NCI-H1417 treated with DMSO at 0.1 percent for 48 hours (cell line): ENCODE data around the gene VWDE.

Experiments used
- DNase-seq: peaks from one replicate; lab custom pipeline; 2025; lab: John Stamatoyannopoulos, UW

The VWDE gene

GRCh38 chr7:12327922-12328321 is 75.7 kb downstream of the VWDE start:
- no peak for DNase-seq

DNA sequence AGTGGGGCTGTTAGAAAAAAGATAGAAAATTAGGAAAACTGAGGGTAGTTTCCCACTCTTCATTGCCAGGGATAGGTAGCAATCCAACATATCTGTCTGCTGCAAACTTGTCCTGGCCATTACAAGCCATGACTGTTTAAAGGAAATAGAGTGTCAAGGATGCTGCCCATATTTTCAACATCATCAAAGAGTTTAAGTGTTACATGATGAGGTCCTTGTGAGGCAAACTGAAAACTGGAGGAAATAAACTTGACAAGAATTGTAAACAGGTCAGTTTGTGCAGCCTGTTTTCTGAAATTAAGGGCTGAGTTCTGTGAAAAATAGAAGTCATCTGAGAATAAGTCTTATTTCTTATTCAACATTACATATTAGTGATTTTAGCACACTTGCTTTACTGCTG is 78.0 kb downstream of the VWDE start:
- DNase-seq, result no peak

DNA sequence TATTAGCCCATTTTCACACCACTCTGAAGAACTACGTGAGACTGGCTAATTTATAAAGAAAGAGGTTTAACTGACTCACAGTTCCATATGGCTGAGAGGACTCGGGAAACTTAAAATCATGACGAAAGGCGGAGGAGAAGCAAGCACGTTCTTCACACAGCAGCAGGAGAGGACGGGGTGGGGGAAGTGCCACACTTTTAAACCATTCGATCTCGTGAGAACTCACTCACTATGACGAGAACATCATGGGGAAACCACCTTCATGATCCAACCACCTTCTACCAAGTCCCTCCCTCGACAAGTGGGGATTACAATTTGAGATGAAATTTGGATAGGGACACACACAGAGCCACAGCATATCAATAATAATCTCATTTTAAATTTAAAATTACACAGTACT is 80.2 kb downstream of the VWDE start:
- DNase-seq, result no peak

DNA sequence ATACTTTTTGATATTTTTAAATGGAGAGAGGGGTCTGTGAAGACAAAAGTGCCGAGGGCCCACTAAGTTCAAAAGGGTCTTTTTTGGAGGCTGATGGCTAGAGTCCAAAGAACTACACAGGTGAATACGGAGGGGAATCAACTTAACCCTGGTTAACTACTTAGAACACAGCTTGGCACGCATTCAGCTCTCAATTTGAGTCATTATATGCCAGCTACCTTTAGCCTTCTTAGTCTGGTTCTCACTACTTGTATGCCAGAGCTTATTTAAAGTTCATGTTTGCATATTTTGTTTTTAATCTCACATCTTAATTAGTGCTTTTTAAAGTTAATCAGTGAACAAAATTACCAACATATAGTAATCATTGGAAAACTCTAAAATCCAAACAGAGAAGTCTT is 80.8 kb downstream of the VWDE start:
- no peak for DNase-seq

DNA sequence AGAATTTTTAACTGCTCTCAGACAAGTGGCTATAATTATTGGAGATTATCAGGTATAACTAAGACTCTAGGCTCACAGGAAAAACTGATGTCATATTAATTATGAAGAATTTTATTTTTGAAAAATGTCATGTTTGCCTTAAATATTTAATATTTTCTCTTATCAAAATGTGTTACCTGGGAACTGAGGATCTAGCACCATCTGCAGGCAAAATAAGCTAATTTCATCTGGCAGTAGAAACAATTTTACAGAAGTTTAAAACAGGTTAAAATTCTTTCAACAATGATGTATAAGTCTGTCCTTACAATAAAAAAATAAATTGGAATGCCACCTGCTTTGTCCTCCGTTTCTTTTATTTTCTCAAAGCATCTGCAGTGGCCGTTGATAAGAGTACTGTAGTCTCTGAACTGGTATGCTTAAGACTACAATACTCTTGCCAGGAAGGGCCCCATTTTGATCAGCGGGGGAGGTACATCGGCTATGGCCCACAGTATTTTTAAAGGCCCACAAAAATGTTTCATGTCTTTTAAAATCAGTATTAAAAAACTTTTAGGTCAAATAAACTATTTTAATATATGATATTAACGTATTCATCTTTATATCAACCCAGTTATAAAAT is 81.3 kb downstream of the VWDE start:
- DNase-seq, result no peak

DNA sequence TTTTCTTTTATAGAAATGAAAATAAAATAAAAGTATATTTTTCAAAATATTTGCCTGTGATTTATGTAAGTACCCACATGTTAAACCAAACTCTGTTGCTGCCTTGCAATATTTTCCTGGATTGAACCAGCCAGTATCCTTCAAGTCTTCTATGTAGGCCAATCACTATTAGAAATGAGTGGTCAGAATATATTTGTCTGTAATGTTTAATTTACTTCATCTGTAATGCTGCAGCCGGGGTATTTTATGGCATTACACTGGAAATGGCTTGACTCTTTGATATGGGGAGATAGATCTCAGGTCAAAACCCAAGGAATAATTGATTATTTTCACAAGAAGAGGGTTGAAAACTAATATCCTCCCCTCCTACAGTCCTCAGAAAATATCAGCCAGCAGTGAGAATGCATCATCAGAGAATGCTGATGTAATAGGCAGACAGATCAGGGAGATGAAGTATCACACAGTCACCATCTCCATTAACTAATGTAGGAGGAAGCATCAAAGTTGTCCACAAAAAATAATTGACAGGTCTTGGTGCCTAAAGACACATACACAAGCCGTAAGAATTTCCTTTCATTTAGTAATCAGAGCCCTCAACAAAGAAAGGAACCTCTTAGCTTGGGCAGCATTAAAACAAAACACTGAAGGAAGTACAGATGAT is 82.5 kb downstream of the VWDE start:
- no peak for DNase-seq

DNA sequence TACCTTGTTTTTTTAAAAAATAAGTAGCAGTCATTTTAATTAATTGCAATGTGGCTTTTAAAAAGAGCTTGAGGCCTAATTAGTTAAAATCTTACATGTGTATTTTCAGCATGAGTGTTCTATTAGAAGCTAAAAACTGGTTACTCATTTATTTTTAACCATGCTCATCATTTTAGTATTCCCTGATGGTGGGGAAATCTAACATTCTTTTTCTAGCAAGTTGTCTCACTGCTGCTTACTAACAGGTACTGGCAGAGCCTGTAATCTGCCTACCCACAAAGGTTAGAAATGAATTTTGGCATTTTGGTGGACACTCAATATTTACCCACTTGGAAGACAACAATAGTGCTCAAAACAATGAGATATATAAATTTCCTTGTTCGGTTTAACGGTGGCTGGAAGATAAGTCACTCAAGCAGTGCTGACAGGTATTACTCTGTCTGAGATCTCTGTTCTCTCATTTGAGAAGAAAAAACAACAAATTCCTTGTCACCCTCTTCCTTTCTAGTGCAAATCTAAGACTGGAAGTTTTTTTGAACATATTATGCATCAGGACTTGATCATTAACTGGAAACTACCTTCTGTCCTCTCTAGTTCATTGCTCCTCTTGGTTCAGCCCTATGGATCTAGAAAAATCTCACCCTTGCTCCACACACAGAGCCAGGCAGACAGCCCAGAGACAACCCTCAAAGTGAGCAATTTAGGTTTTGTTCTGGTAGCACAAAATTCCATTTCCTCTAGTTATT is 83.3 kb downstream of the VWDE start:
- no peak for DNase-seq

GRCh38 chr7:12317675-12318074 is 86.0 kb downstream of the VWDE start:
- DNase-seq, result no peak

DNA sequence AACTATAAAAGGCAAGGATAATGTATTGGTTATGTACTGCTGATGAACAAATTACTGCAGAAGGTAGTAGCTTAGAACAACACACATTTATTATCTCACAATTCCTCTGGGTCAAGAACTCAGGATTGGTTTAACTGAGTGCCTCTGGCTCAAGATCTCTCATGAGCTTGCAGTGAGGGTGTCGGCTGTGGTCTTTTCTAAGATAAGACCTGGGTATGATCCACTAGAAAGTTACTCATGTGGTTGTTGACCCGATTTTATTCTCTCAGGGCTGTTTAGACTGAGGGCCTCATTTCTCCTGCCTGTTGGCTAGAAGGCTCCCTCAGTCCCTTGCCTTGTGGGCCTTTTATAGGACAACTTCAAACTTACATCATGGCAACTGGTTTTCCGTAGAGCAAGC is 86.7 kb downstream of the VWDE start:
- DNase-seq, result no peak

DNA sequence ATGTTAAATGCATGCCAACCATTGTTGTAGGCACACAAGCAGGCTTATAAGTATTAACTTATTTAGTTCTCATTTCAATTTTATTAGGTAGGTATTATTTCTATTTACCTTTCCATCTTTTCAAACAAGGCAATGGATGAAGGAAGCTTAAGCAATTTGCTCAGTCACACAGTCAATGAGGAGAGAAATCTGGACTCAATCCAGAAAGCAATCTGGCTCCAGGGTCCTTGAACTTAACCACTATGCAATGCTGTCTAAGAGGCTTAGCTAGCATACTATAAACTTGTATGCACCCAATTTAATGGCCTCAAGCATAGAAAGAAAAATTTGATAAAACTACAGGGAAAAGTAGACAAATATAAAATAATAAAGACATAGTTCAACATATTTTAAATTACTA is 88.6 kb downstream of the VWDE start:
- DNase-seq, result no peak

DNA sequence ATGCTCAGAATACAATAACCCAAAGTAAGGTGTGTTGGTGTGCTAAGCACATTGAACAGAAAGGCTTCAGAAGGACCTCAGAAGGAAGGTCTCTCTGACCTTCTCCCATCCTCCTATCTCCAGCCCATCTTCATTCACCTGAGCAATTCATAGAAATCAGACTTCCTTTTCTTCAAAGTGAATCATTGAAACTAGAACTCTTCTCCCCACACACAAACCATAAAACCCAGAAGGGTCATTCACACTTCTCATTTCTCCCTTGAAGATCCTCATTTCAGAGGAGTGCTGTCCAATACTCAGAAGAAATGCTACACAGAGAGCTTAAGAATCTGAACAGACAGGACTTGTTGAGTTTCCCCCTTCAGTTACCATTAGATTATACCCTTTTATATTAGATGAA is 89.5 kb downstream of the VWDE start:
- DNase-seq, result no peak

- DNase-seq, result no peak
Measured at GRCh38 chr7:12305502-12305901, 98.2 kb downstream of the VWDE start.

GRCh38 chr7:12303495-12303894 is 100.2 kb downstream of the VWDE start:
- no peak for DNase-seq

DNA sequence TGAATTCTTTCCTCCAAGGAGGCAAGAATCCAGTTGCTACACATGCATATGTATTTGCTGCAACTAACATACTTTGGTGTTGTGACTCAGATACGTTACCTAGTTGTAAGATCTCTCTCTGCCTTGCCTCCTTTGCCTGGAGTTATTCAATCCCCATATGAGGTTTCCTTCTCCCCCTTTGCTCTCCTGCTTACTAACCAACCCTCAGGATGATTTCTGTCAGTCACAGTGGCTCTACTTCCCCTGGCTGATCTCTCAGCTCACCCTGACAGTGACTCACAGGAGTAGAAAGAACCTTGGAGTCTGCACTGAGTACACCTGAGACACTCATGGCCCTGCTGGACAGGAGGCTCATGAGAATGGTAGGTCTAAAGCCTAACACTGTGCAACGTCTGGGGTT is 100.6 kb downstream of the VWDE start:
- DNase-seq, result no peak

DNA sequence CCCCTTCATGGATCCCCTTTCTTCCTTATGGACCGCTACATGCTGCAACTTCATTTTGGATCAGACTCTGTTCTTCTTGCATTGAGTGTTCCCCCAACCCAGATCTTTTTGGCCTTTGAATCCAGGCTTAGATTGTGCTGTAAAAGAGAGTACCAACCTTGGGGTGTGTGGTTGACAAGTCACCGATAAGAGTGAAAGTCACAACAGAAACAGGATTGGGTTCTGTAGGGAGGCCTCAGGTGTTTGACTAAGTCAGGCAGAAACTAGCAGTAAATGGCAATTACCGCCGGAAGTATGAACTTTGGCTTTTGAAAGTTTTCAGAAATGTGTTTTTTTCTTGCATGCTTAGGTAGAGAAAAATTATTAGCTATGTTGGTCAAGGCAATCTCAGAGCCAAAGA is 103.2 kb downstream of the VWDE start:
- no peak for DNase-seq

DNA sequence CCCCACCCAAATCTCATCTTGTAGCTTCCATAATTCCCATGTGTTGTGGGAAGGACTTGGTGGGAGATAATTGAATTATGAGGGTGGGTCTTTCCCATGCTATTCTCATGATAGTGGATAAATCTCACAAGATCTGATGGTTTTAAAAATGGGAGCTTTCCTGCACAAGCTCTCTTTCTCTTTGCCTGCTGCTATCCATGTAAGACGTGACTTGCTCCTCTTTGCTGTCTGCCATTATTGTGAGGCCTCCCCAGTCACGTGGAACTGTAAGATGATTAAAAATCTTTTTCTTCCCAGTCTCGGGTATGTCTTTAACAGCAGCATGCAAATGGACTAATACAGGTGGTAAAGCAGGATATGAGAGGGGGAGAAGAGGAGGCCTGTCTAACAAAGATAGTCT is 104.3 kb downstream of the VWDE start:
- no peak for DNase-seq

GRCh38 chr7:12297283-12298108 is 106.2 kb downstream of the VWDE start:
- DNase-seq, result no peak

GRCh38 chr7:12296051-12296570 is 107.6 kb downstream of the VWDE start:
- no peak for DNase-seq

- no peak for DNase-seq
Measured at GRCh38 chr7:12294701-12295100, 109.0 kb downstream of the VWDE start.

GRCh38 chr7:12291870-12292269 is 111.8 kb downstream of the VWDE start:
- no peak for DNase-seq

- no peak for DNase-seq
Measured at GRCh38 chr7:12290761-12291160, 112.9 kb downstream of the VWDE start.

- no peak for DNase-seq
Measured at GRCh38 chr7:12289996-12290395, 113.7 kb downstream of the VWDE start.
